H1 (cell line): Measurements from ENCODE around the gene DCLK1. TPM values are rescaled to one million over a fixed set of nuclear protein-coding genes. Genes with fewer than 3 reads are reported as not detected.

Experiments used
- CTCF ChIA-PET: fragments of 300-600 bp; sonication (Branson Sonifier 250); formaldehyde crosslinking; loops from one replicate; lab custom pipeline; 2021; ENCODE audit not compliant: partially characterized antibody; lab: Charles Lee
- POLR2A ChIA-PET: fragments of 300-600 bp; sonication (Branson Sonifier 250); formaldehyde crosslinking; loops from one replicate; lab custom pipeline; 2021; ENCODE audit warnings: inconsistent platforms; ENCODE audit not compliant: partially characterized antibody; lab: Charles Lee
- DNase-seq, 2 experiments: peaks; one replicate each; pipeline versions ENCODE4 v3.0.0 to v3.0.0-alpha.2; 2010 to 2022; ENCODE audit warnings: low spot score in 2 of 2, low read depth in 1 of 2, mixed read lengths in 1 of 2
- FAIRE-seq: peaks from 2 replicates; lab custom pipeline; 2011; peaks lifted over from hg19 to GRCh38; lab: Jason Lieb, UNC
- H2AFZ ChIP-seq: 2 replicates; pipeline ENCODE4 v1.8.1; 2012; ENCODE audit warnings: low read length, inconsistent platforms
- H2AK5ac ChIP-seq: 2 replicates; pipeline ENCODE4 v1.6.1; 2013; ENCODE audit warnings: low read depth, low read length
- H2BK120ac ChIP-seq: replicated peaks from 2 replicates; pipeline ENCODE3; 2013; ENCODE audit warnings: low read depth, low read length, inconsistent platforms
- H2BK12ac ChIP-seq: 2 replicates; pipeline ENCODE4 v1.6.1; 2013; ENCODE audit warnings: low read depth, low read length
- H2BK15ac ChIP-seq: 2 replicates; pipeline ENCODE4 v1.6.1; 2013; ENCODE audit warnings: low read length
- H2BK20ac ChIP-seq: 2 replicates; pipeline ENCODE4 v1.6.1; 2013; ENCODE audit warnings: low read length
- H2BK5ac ChIP-seq: 2 replicates; pipeline ENCODE4 v1.6.1; 2013; ENCODE audit warnings: low read depth, low read length
- H3K14ac ChIP-seq: 2 replicates; pipeline ENCODE4 v1.6.1; 2013; ENCODE audit warnings: inconsistent platforms; ENCODE audit not compliant: insufficient read length
- H3K18ac ChIP-seq: 2 replicates; pipeline ENCODE4 v1.6.1; 2013; ENCODE audit warnings: low read length; ENCODE audit errors: extremely low read depth
- H3K23ac ChIP-seq: 2 replicates; pipeline ENCODE4 v1.6.1; 2013; ENCODE audit warnings: inconsistent platforms; ENCODE audit not compliant: insufficient read length
- H3K23me2 ChIP-seq: 2 replicates; pipeline ENCODE4 v1.6.1; 2013; ENCODE audit warnings: low read depth, low read length
- H3K27ac ChIP-seq: 2 replicates; pipeline ENCODE4 v1.6.1; 2011; ENCODE audit warnings: low read depth, low read length, inconsistent platforms
- H3K27me3 ChIP-seq, 4 experiments: replicated peaks in 1 of 4; 1 replicate in 1 of 4; 2 replicates in 3 of 4; pipeline versions ENCODE4 v1.6.1 to v1.8.1; 2011 to 2013; ENCODE audit warnings: low read length in 3 of 4, mild to moderate bottlenecking in 3 of 4, inconsistent platforms in 2 of 4, mixed read lengths in 2 of 4, moderate library complexity in 1 of 4; ENCODE audit not compliant: control insufficient read depth in 3 of 4, insufficient read depth in 3 of 4; ENCODE audit errors: extremely low read depth in 1 of 4
- H3K36me3 ChIP-seq, 4 experiments: 2 replicates each; pipeline versions ENCODE4 v1.6.1 to v1.8.1; 2011 to 2013; ENCODE audit warnings: mild to moderate bottlenecking in 4 of 4, low read length in 3 of 4, moderate library complexity in 2 of 4, control low read depth in 1 of 4, inconsistent platforms in 1 of 4; ENCODE audit not compliant: insufficient read depth in 4 of 4, control insufficient read depth in 2 of 4
- H3K4ac ChIP-seq: replicated peaks from 2 replicates; pipeline ENCODE3; 2013; ENCODE audit warnings: low read length, low read depth, mixed read lengths, inconsistent platforms; ENCODE audit not compliant: insufficient read length
- H3K4me1 ChIP-seq, 4 experiments: replicated peaks in 1 of 4; 1 replicate in 1 of 4; 2 replicates in 3 of 4; pipeline versions ENCODE4 v1.6.1 to v1.8.1; 2011 to 2013; ENCODE audit warnings: low read length in 3 of 4, inconsistent platforms in 2 of 4, mixed read lengths in 1 of 4; ENCODE audit not compliant: insufficient read depth in 4 of 4, control insufficient read depth in 3 of 4
- H3K4me2 ChIP-seq, 2 experiments: 2 replicates each; pipeline versions ENCODE4 v1.6.1 to v1.8.1; 2011 to 2013; ENCODE audit warnings: low read depth in 2 of 2, low read length in 2 of 2, control low read depth in 1 of 2, inconsistent platforms in 1 of 2, mild to moderate bottlenecking in 1 of 2; ENCODE audit not compliant: insufficient read depth in 1 of 2
- H3K4me3 ChIP-seq, 4 experiments: fragments of 200-600, 300-600 bp in 1 of 4; sonication (generic), shearing (Covaris generic), sonication (Bioruptor Twin) in 1 of 4; 2 replicates each; pipeline versions ENCODE4 v1.5.1 to v1.8.1; 2011 to 2016; ENCODE audit warnings: low read length in 4 of 4, low read depth in 3 of 4, control low read depth in 2 of 4, inconsistent platforms in 2 of 4, mild to moderate bottlenecking in 2 of 4, mixed read lengths in 1 of 4, moderate library complexity in 1 of 4; ENCODE audit not compliant: insufficient read depth in 2 of 4; ENCODE audit errors: extremely low read depth in 1 of 4
- H3K56ac ChIP-seq: replicated peaks from 2 replicates; pipeline ENCODE3; 2013; ENCODE audit warnings: low read depth, mild to moderate bottlenecking, mixed read lengths, low read length, inconsistent platforms; ENCODE audit not compliant: insufficient read length
- H3K79me1 ChIP-seq: 2 replicates; pipeline ENCODE4 v1.6.1; 2013; ENCODE audit warnings: low read depth, low read length, control low read depth
- H3K79me2 ChIP-seq, 2 experiments: 2 replicates each; pipeline versions ENCODE4 v1.6.1 to v1.8.1; 2012 to 2013; ENCODE audit warnings: low read length in 2 of 2, mild to moderate bottlenecking in 2 of 2, inconsistent platforms in 1 of 2; ENCODE audit not compliant: insufficient read depth in 2 of 2, control insufficient read depth in 1 of 2
- H3K9ac ChIP-seq, 4 experiments: replicated peaks in 1 of 4; 1 replicate in 1 of 4; 2 replicates in 3 of 4; pipeline versions ENCODE4 v1.6.1 to v1.8.1; 2011 to 2013; ENCODE audit warnings: low read depth in 3 of 4, low read length in 3 of 4, control low read depth in 2 of 4, mild to moderate bottlenecking in 2 of 4, moderate library complexity in 2 of 4, inconsistent platforms in 1 of 4; ENCODE audit errors: extremely low read depth in 1 of 4
- H3K9me3 ChIP-seq, 2 experiments: 2 replicates each; pipeline versions ENCODE4 v1.6.1 to v1.8.1; 2012 to 2013; ENCODE audit warnings: mild to moderate bottlenecking in 2 of 2, moderate library complexity in 2 of 2, control low read depth in 1 of 2, inconsistent platforms in 1 of 2, low read depth in 1 of 2, low read length in 1 of 2, mixed read lengths in 1 of 2; ENCODE audit not compliant: insufficient read depth in 2 of 2
- H4K20me1 ChIP-seq, 2 experiments: replicated peaks in 1 of 2; 2 replicates each; pipeline versions ENCODE3 to v1.8.1; 2011 to 2013; ENCODE audit warnings: inconsistent platforms in 2 of 2, low read length in 2 of 2, mild to moderate bottlenecking in 1 of 2; ENCODE audit not compliant: insufficient read depth in 2 of 2, control insufficient read depth in 1 of 2
- H4K5ac ChIP-seq: 2 replicates; pipeline ENCODE4 v1.6.1; 2013; ENCODE audit warnings: low read length, low read depth, mixed read lengths, inconsistent platforms; ENCODE audit not compliant: insufficient read length
- H4K8ac ChIP-seq: 2 replicates; pipeline ENCODE4 v1.8.0; 2013; ENCODE audit warnings: mild to moderate bottlenecking, moderate library complexity, low read length, inconsistent platforms; ENCODE audit not compliant: insufficient read depth; ENCODE audit errors: extremely low read depth
- H4K91ac ChIP-seq: replicated peaks from 2 replicates; pipeline ENCODE3; 2013; ENCODE audit warnings: low read length, mixed read lengths, inconsistent platforms; ENCODE audit not compliant: insufficient read length
- ATF3 ChIP-seq: IDR thresholded peaks from 2 replicates; pipeline ENCODE4 v1.6.1; 2011; ENCODE audit warnings: low read depth, mild to moderate bottlenecking, low read length; ENCODE audit not compliant: insufficient read depth
- GABPA ChIP-seq: IDR thresholded peaks from 2 replicates; pipeline ENCODE4 v1.6.1; 2011; ENCODE audit warnings: mild to moderate bottlenecking, low read length, moderate library complexity, borderline replicate concordance; ENCODE audit not compliant: insufficient read depth
- POLR2A ChIP-seq, 2 experiments: IDR thresholded peaks; 1 replicate in 1 of 2; 2 replicates in 1 of 2; pipeline ENCODE4 v1.6.1; 2011; ENCODE audit warnings: low read depth in 2 of 2, low read length in 2 of 2, mild to moderate bottlenecking in 2 of 2; ENCODE audit errors: control extremely low read depth in 1 of 2
- RAD21 ChIP-seq, 2 experiments: IDR thresholded peaks in 1 of 2; conservative IDR thresholded peaks in 1 of 2; 2 replicates each; pipeline ENCODE4 v1.6.1; 2011; ENCODE audit warnings: low read depth in 2 of 2, low read length in 2 of 2, improper control_type of control experiment in 1 of 2, inconsistent platforms in 1 of 2, mild to moderate bottlenecking in 1 of 2, moderate library complexity in 1 of 2
- WGBS, 2 experiments: shearing (Covaris generic) in 1 of 2; methylation state at CpG; one replicate each; pipeline versions ENCODE4 v1.1.6 to v1.1.7; 2013 to 2015; ENCODE audit warnings: low lambda C conversion rate in 2 of 2, mixed read lengths in 2 of 2, inconsistent platforms in 1 of 2, low coverage in 1 of 2, missing lambda C conversion rate in 1 of 2; ENCODE audit not compliant: insufficient replicate concordance in 2 of 2, insufficient coverage in 1 of 2, insufficient read length in 1 of 2; ENCODE audit errors: extremely low coverage in 1 of 2, missing lambda C conversion rate in 1 of 2; 5-methylcytosine and 5-hydroxymethylcytosine counted together
- polyA plus RNA-seq, 7 experiments: library from polyadenylated mRNA; depleted of rRNA in 3 of 7; stranded (reverse) in 5 of 7; unstranded in 2 of 7; fragments of >200 nt in 5 of 7; fragments of 200-250 nt in 2 of 7; gene quantifications; 1 replicate in 5 of 7; 2 replicates in 1 of 7; 4 replicates in 1 of 7; pipeline versions ENCODE4 v1.2.1 to v1.2.3, GENCODE V29; 2011 to 2013; ENCODE audit warnings: missing spikeins in 2 of 7, mixed read lengths in 2 of 7
- total RNA-seq: library from RNA; stranded (reverse); fragmentation: NEBNext Ultra II Directional; extraction: Animal tissue kit (Norgen Biotek cat#: 25700); gene quantifications from 2 replicates; pipeline ENCODE4 v1.2.1, GENCODE V29; 2021
- TF ChIP-seq, protein P1 (sequence below): IDR thresholded peaks from 2 replicates; pipeline ENCODE4 v1.6.1; 2011; ENCODE audit warnings: low read length, improper control_type of control experiment

DCLK1 gene
- total and polyA plus RNA-seq, 2 of the 8 experiments (the other 6 are each of a cell fraction or from before 2014, with no cell fraction given), result 22.8 to 41.0 TPM

- H2AFZ ChIP-seq, result no peak overlapping the region
- H2BK15ac ChIP-seq, result no peak overlapping the region
- H3K4me2 ChIP-seq, result no peak overlapping the region
- ChIA-PET CTCF (interaction anchor here (1.1 kb wide), 1 partner anchor 74 kb away, joined by 3 read pairs; no protein-coding TSS in a partner anchor), POLR2A (no interaction called here)
- no peaks in the 10 kb centered on the region for H3K36me3 ChIP-seq
- H2BK20ac ChIP-seq, result no peak overlapping the region
- H3K4me1 ChIP-seq, result no peaks in the 10 kb centered on the region
- H4K8ac ChIP-seq, result no peak overlapping the region
- no peak overlapping the region for H2BK5ac ChIP-seq
- no peak overlapping the region for H3K4ac ChIP-seq
- no peaks in the 10 kb centered on the region for H3K23me2 ChIP-seq
- H3K79me1 ChIP-seq, result no peaks in the 10 kb centered on the region
- no peaks in the 10 kb centered on the region for H4K20me1 ChIP-seq
- TF ChIP-seq RAD21 (IDR thresholded peaks at IDR 0.05 in 1 of 2, conservative IDR thresholded peaks at IDR 0.05 in 1 of 2; ENCODE audit: low read depth in 2 of 2, low read length in 2 of 2), result peak in 1 of 2 experiments; percentile 33; a peak in 1 of 4 replicates
- TF ChIP-seq GABPA, result no peak
- no peak for TF ChIP-seq ATF3
- no peak for TF ChIP-seq POLR2A (IDR thresholded peaks at IDR 0.05; ENCODE audit: control extremely low read depth in 1 of 2, low read depth in 2 of 2, low read length in 2 of 2)
- TF ChIP-seq, protein P1, sequence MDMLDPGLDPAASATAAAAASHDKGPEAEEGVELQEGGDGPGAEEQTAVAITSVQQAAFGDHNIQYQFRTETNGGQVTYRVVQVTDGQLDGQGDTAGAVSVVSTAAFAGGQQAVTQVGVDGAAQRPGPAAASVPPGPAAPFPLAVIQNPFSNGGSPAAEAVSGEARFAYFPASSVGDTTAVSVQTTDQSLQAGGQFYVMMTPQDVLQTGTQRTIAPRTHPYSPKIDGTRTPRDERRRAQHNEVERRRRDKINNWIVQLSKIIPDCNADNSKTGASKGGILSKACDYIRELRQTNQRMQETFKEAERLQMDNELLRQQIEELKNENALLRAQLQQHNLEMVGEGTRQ, result no peak
- no peak for FAIRE-seq
- no peak overlapping the region for H3K27ac ChIP-seq
- no peak overlapping the region for H3K14ac ChIP-seq
- no peak overlapping the region for H2AK5ac ChIP-seq
- no peaks in the 10 kb centered on the region for H3K9me3 ChIP-seq
- H3K18ac ChIP-seq, result no peak overlapping the region
- 81% methylated on average over 4 of the region's 4 CpGs; no CpG with 5 or more reads in 1 of the 2 experiments for WGBS, 2 experiments
- no peaks in the 10 kb centered on the region for H3K27me3 ChIP-seq
- no peak overlapping the region for H3K9ac ChIP-seq
- no peak overlapping the region for H3K4me3 ChIP-seq
- no peak overlapping the region for H2BK12ac ChIP-seq
- no peak overlapping the region for H2BK120ac ChIP-seq
- no peak for DNase-seq
- H3K79me2 ChIP-seq, result no peaks in the 10 kb centered on the region
- H4K5ac ChIP-seq, result no peak overlapping the region
- no peak overlapping the region for H4K91ac ChIP-seq
- no peak overlapping the region for H3K56ac ChIP-seq
- no peak overlapping the region for H3K23ac ChIP-seq
Observed at GRCh38 chr13:35879111-35879510, 252.1 kb downstream of the DCLK1 start.
